Epithelial cell of proximal tubule (primary cell): ENCODE measurements around the gene MBP. TPM values are rescaled to one million over a fixed set of nuclear protein-coding genes. Genes with fewer than 3 reads are reported as not detected.

Experiments used
- DNase-seq: peaks from one replicate; pipeline ENCODE4 v3.0.0-alpha.2; 2011; ENCODE audit warnings: low read depth
- H3K4me3 ChIP-seq: 2 replicates; pipeline ENCODE4 v1.5.1; 2011; ENCODE audit warnings: low read depth, mild to moderate bottlenecking, low read length
- CTCF ChIP-seq: conservative IDR thresholded peaks from 2 replicates; pipeline ENCODE4 v1.5.1; 2012; ENCODE audit warnings: low read depth, mild to moderate bottlenecking, low read length
- total RNA-seq: library from RNA; depleted of rRNA; stranded (reverse); fragments of >200 nt; gene quantifications from 2 replicates; pipeline ENCODE4 v1.2.3, GENCODE V29; 2015

MBP gene
- total RNA-seq, 1 donor from 2014 or later: 19.1 TPM

GRCh38 chr18:77012806-77013541, 119.6 kb downstream of the MBP start:
- no peak for DNase-seq
- H3K4me3 ChIP-seq: no peak overlapping the region
- TF ChIP-seq CTCF: no peak

DNA sequence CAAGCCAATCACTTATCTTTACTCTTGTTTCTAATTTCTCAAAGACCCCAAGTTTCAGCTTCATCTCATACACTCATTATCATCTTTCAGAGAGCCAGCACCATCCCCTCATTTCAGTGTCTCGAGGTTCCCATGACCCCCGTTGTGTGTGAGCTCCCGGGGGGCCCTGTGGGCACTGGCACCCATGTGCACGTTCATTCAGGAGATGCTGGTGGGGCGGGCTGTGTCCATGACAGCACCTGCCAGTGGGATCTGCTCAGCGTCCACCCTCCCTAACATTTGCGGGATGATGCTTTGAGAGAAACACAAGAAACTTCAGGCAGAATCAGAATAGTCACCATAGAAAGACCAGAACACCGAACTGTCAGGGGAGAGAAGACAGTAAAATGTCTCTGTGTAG, 120.5 kb downstream of the MBP start:
- no peak for DNase-seq
- TF ChIP-seq CTCF: no peak
- H3K4me3 ChIP-seq: no peak overlapping the region

GRCh38 chr18:77009675-77010074, 122.9 kb downstream of the MBP start:
- no peak for TF ChIP-seq CTCF
- DNase-seq: no peak
- H3K4me3 ChIP-seq: no peak overlapping the region

- TF ChIP-seq CTCF: no peak
- DNase-seq: no peak
- no peak overlapping the region for H3K4me3 ChIP-seq
These were observed 123.8 kb downstream of the MBP start for GRCh38 chr18:77008576-77009315.

- DNase-seq: no peak
- TF ChIP-seq CTCF: no peak
- no peak overlapping the region for H3K4me3 ChIP-seq
These were observed 124.6 kb downstream of the MBP start for GRCh38 chr18:77008006-77008405.

- TF ChIP-seq CTCF: no peak
- no peak for DNase-seq
These were observed 125.3 kb downstream of the MBP start for GRCh38 chr18:77007251-77007650.

More at GRCh38 chr18:77007251-77007650, 125.3 kb downstream of the MBP start:
- no peak overlapping the region for H3K4me3 ChIP-seq
